Measurements from ENCODE around the gene ZNF320. TPM values are rescaled to one million over a fixed set of nuclear protein-coding genes. Genes with fewer than 3 reads are reported as not detected.

Gene ZNF320
- total RNA-seq, 1 experiment from 2014 or later = 26.1 TPM

DNA sequence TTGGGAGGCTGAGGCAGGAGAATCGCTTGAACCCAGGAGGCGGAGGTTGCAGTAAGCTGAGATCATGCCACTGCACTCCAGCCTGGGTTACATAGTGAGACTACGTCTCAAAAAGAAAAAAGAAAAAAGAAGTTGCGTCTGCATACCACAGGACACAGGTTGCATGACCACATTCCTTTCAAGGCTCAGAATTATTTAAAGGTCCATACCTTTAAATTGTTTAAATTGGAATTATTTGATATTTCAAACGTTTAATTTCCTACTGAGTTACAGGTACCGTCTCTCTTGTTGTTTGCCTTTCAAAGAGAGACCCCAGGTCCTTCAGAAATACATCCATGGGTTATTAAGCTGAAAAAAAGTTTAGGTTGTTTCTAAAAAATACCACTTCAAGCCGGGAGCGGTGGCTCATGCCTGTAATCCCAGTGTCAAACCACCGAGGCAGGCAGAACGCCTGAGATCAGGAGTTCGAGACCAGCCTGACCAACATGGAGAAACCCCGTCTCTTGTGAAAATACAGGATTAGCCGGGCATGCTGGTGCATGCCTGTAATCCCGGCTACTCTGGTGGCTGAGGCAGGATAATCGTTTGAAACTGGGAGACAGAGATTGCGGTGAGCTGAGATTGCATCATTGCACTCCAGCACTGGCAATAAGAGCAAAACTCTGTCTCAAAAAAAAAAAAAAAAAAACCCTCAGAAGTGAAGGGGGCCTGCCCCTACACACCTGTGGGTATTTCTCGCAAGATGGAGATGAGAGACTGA, 46.6 kb upstream of the ZNF320 start:
- no peak overlapping the region for H2BK20ac ChIP-seq (ENCODE audit: low read depth, low read length, poor library complexity, severe bottlenecking)
- no peak overlapping the region for H2AK5ac ChIP-seq (ENCODE audit: insufficient read length, low read length)
- no peak overlapping the region for H3K4me2 ChIP-seq (ENCODE audit: insufficient read depth, insufficient read length, low read length)
- no peak overlapping the region for H2AFZ ChIP-seq (ENCODE audit: low read length)
- no peak overlapping the region; the same call in 1 of the 2 replicates for H3K4ac ChIP-seq (ENCODE audit: low read depth, low read length)
- H3K4me1 ChIP-seq (ENCODE audit: insufficient read depth, low read length) = peaks cover 6% of the 10 kb centered on the region; the same call in 1 of the 2 replicates
- no peak overlapping the region for H3K27ac ChIP-seq (ENCODE audit: insufficient read length, low read depth, low read length)
- H3K36me3 Mint-ChIP-seq (ENCODE audit: insufficient read depth in 1 of 3, low read depth in 3 of 3) = peaks cover 8 to 13% (median 11%) of the 10 kb centered on the region in 3 experiments
- WGBS (ENCODE audit: extremely low coverage, insufficient read length, low lambda C conversion rate) = no CpG with 5 or more reads among the region's 17 CpGs
- peaks cover 34 to 43% of the 10 kb centered on the region in 2 experiments for H3K4me1 Mint-ChIP-seq
- no peak overlapping the region for H2BK15ac ChIP-seq (ENCODE audit: low read depth, low read length)
- no peak overlapping the region for H3K56ac ChIP-seq (ENCODE audit: insufficient read length, low read depth, low read length)
- TF ChIP-seq, protein P1, sequence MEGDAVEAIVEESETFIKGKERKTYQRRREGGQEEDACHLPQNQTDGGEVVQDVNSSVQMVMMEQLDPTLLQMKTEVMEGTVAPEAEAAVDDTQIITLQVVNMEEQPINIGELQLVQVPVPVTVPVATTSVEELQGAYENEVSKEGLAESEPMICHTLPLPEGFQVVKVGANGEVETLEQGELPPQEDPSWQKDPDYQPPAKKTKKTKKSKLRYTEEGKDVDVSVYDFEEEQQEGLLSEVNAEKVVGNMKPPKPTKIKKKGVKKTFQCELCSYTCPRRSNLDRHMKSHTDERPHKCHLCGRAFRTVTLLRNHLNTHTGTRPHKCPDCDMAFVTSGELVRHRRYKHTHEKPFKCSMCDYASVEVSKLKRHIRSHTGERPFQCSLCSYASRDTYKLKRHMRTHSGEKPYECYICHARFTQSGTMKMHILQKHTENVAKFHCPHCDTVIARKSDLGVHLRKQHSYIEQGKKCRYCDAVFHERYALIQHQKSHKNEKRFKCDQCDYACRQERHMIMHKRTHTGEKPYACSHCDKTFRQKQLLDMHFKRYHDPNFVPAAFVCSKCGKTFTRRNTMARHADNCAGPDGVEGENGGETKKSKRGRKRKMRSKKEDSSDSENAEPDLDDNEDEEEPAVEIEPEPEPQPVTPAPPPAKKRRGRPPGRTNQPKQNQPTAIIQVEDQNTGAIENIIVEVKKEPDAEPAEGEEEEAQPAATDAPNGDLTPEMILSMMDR (conservative IDR thresholded peaks at IDR 0.05) = no peak
- H3K18ac ChIP-seq (ENCODE audit: insufficient read length, low read depth, low read length) = peak overlapping the region; percentile 54
- H2BK5ac ChIP-seq (ENCODE audit: insufficient read length, low read length) = no peak overlapping the region
- peaks cover 4% of the 10 kb centered on the region for H3K23me2 ChIP-seq (ENCODE audit: insufficient read length, low read depth, low read length, poor library complexity, severe bottlenecking)
- DNase-seq = no peak
- no peak overlapping the region for H3T11ph ChIP-seq (ENCODE audit: low read length)
- peaks cover 13% of the 10 kb centered on the region in 2 experiments for H3K9me3 Mint-ChIP-seq
- H3K4me3 Mint-ChIP-seq = peak overlapping the region; percentile 1 to 25; a peak in 4 of 5 replicates
- H3K27ac Mint-ChIP-seq = peak overlapping the region; percentile 48 to 97 (median 68); a peak in 6 of 7 replicates
- H3K14ac ChIP-seq (ENCODE audit: insufficient read depth, low read length) = no peak overlapping the region
- H4K5ac ChIP-seq (ENCODE audit: insufficient read length, low read depth, low read length) = no peak overlapping the region
- no peak overlapping the region for H4K91ac ChIP-seq (ENCODE audit: insufficient read length, low read depth, low read length)
- H3K23ac ChIP-seq (ENCODE audit: insufficient read length, low read depth, low read length) = no peak overlapping the region
- peaks cover 7% of the 10 kb centered on the region for H3K9me3 ChIP-seq (ENCODE audit: control insufficient read depth, low read depth, low read length)
- no peaks in the 10 kb centered on the region for H4K20me1 ChIP-seq (ENCODE audit: control insufficient read depth, insufficient read depth, insufficient read length)
- H3K79me1 ChIP-seq (ENCODE audit: insufficient read depth, low read depth, low read length, poor library complexity, severe bottlenecking) = peaks cover 6% of the 10 kb centered on the region
- H3K79me2 ChIP-seq (ENCODE audit: insufficient read depth, low read length) = peaks cover 3% of the 10 kb centered on the region; the same call in 1 of the 2 replicates
- H3K9ac ChIP-seq (ENCODE audit: extremely low read depth, insufficient read length, low read length) = no peak overlapping the region
- no peak overlapping the region for H4K8ac ChIP-seq (replicated peaks; ENCODE audit: insufficient read length, low read depth, low read length)
- H3K27me3 Mint-ChIP-seq (ENCODE audit: low read depth) = no peaks in the 10 kb centered on the region
- H2BK12ac ChIP-seq (ENCODE audit: insufficient read length, low read depth, low read length) = peak overlapping the region; percentile 65
- H3K27me3 ChIP-seq (ENCODE audit: insufficient read depth, low read length) = no peaks in the 10 kb centered on the region
- H2BK120ac ChIP-seq (ENCODE audit: low read depth, low read length, poor library complexity, severe bottlenecking) = peak overlapping the region; percentile 90
